AG04449 (cell line): Measurements from ENCODE around the gene FPR1.

ENCODE experiments used
- CTCF ChIA-PET: fragments of 350-600 bp; formaldehyde crosslinking; extraction: SDS; loops from one replicate; lab custom pipeline; 2021; ENCODE audit warnings: antibody characterized with exemption; lab: Yijun Ruan, JAX
- POLR2A ChIA-PET: fragments of 400-600, 350-600 bp; formaldehyde crosslinking; extraction: SDS; loops from one replicate; lab custom pipeline; 2020; ENCODE audit warnings: antibody characterized with exemption, inconsistent platforms; lab: Yijun Ruan, JAX
- DNase-seq: peaks from one replicate; pipeline ENCODE4 v3.0.0-alpha.2; 2010; ENCODE audit warnings: low read depth, low spot score
- H3K4me3 ChIP-seq: 2 replicates; pipeline ENCODE4 v1.5.1; 2011; ENCODE audit warnings: low read depth, mild to moderate bottlenecking, control low read depth, low read length
- TF ChIP-seq, protein P1 (sequence below): IDR thresholded peaks from one replicate; pipeline ENCODE4 v1.5.1; 2011; ENCODE audit warnings: mild to moderate bottlenecking, moderate library complexity, low read length, control low read depth, inconsistent platforms; ENCODE audit not compliant: insufficient read depth; ENCODE audit errors: missing control alignments

FPR1 gene

DNA sequence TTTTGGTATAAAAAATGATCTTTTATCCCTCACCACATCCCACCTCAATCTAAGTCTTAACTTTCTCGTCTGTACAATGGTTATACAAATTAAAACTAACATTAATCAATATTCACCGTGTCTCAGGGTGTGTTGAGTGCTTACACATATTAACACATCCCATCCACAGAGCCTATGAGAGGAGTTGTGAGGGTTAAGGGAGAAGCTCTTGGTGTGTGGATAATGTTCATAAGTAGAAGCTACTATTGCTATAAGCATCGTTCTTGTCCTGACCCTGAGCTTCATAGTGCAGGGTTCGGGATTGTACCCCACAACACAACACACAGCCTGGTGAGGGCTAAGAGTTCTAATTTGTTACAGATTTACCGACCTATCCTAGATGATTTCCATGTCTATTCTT lies 45.8 kb upstream of the FPR1 start:
- no peak for DNase-seq
- ChIA-PET POLR2A (no interaction called here), CTCF (interaction anchor here (2.2 kb wide), 1 partner anchor 20 kb away, joined by 7 read pairs; no protein-coding TSS in a partner anchor)
- TF ChIP-seq, protein P1, sequence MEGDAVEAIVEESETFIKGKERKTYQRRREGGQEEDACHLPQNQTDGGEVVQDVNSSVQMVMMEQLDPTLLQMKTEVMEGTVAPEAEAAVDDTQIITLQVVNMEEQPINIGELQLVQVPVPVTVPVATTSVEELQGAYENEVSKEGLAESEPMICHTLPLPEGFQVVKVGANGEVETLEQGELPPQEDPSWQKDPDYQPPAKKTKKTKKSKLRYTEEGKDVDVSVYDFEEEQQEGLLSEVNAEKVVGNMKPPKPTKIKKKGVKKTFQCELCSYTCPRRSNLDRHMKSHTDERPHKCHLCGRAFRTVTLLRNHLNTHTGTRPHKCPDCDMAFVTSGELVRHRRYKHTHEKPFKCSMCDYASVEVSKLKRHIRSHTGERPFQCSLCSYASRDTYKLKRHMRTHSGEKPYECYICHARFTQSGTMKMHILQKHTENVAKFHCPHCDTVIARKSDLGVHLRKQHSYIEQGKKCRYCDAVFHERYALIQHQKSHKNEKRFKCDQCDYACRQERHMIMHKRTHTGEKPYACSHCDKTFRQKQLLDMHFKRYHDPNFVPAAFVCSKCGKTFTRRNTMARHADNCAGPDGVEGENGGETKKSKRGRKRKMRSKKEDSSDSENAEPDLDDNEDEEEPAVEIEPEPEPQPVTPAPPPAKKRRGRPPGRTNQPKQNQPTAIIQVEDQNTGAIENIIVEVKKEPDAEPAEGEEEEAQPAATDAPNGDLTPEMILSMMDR, result no peak
- H3K4me3 ChIP-seq, result no peak overlapping the region

DNA sequence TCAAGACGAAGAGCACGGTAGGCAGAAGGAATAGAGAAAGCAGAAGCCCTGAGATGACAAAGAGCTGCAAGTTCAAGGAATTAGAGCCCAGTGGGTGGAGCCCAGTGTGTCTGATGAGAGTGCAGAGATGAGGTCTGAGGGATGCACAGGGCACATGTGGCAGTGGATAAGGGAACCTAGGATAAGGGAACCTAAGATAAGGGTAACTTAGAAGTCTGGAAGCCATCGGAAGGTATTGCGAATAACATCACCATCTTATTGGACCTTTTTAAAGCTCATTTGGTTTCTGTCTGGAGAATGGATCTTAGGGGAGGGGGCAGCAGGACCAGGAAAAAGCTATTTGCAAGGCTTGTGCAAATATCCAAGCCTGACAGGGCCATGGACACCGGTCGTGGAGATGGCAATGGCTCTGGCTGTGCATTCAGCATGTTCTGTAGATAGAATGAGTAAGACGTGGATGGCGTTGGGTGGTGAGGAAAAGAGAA lies 44.6 kb upstream of the FPR1 start:
- CTCF ChIA-PET, result interaction anchor here (0.8 to 2.2 kb wide), 2 partner anchors 12 to 19 kb away, joined by 3 to 7 read pairs; no protein-coding TSS in a partner anchor
- DNase-seq, result no peak
- TF ChIP-seq, protein P1, result no peak
- POLR2A ChIA-PET, result no interaction called here
- H3K4me3 ChIP-seq, result no peak overlapping the region

- TF ChIP-seq, protein P1, result no peak
- H3K4me3 ChIP-seq, result no peak within 1 kb of the TSS
- no peak for DNase-seq
- CTCF ChIA-PET, result interaction anchor here (0.7 kb wide), 1 partner anchor 17 kb away, joined by 4 read pairs; no protein-coding TSS in a partner anchor
- POLR2A ChIA-PET, result no interaction called here
Measured at GRCh38 chr19:51794885-51795490, 43.3 kb upstream of the FPR1 start, which contains the start of gene FPR3. FPR3 (plus strand) TSS chr19:51795157; CDS start chr19:51823749, 28,592 bp downstream.

- DNase-seq, result no peak
- ChIA-PET POLR2A (no interaction called here), CTCF (no interaction called here)
- H3K4me3 ChIP-seq, result no peak overlapping the region
- TF ChIP-seq, protein P1, result no peak
Measured at GRCh38 chr19:51793994-51794393, 42.3 kb upstream of the FPR1 start.

GRCh38 chr19:51792932-51793331 lies 41.3 kb upstream of the FPR1 start:
- CTCF ChIA-PET, result no interaction called here
- DNase-seq, result no peak
- H3K4me3 ChIP-seq, result no peak overlapping the region
- POLR2A ChIA-PET, result no interaction called here
- TF ChIP-seq, protein P1, result no peak

GRCh38 chr19:51789061-51789795 lies 37.5 kb upstream of the FPR1 start:
- ChIA-PET POLR2A (no interaction called here), CTCF (interaction anchor here (1.0 kb wide), 1 partner anchor 11 kb away, joined by 3 read pairs; no protein-coding TSS in a partner anchor)
- TF ChIP-seq, protein P1, result no peak
- no peak overlapping the region for H3K4me3 ChIP-seq
- no peak for DNase-seq
